ENCODE measurements around the gene ENPP6.

ENPP6 gene

GRCh38 chr4:184261246-184261645, 43.6 kb upstream of the ENPP6 start:
- no peak overlapping the region for H3K4me3 ChIP-seq (ENCODE audit: low read length)
- no peak for DNase-seq (ENCODE audit: low read depth)
- no peak for TF ChIP-seq CTCF (conservative IDR thresholded peaks at IDR 0.05; ENCODE audit: low read depth, low read length)

GRCh38 chr4:184259866-184260265, 42.2 kb upstream of the ENPP6 start:
- no peak for TF ChIP-seq CTCF (conservative IDR thresholded peaks at IDR 0.05; ENCODE audit: low read depth, low read length)
- no peak for DNase-seq (ENCODE audit: low read depth)
- no peak overlapping the region for H3K4me3 ChIP-seq (ENCODE audit: low read length)

GRCh38 chr4:184259081-184259480, 41.4 kb upstream of the ENPP6 start:
- DNase-seq (ENCODE audit: low read depth): no peak
- TF ChIP-seq CTCF (conservative IDR thresholded peaks at IDR 0.05; ENCODE audit: low read depth, low read length): no peak
- H3K4me3 ChIP-seq (ENCODE audit: low read length): no peak overlapping the region

GRCh38 chr4:184255871-184256642, 38.4 kb upstream of the ENPP6 start:
- TF ChIP-seq CTCF (conservative IDR thresholded peaks at IDR 0.05; ENCODE audit: low read depth, low read length): no peak
- no peak for DNase-seq (ENCODE audit: low read depth)
- no peak overlapping the region for H3K4me3 ChIP-seq (ENCODE audit: low read length)

GRCh38 chr4:184255361-184255760, 37.7 kb upstream of the ENPP6 start:
- no peak overlapping the region for H3K4me3 ChIP-seq (ENCODE audit: low read length)
- no peak for DNase-seq (ENCODE audit: low read depth)
- TF ChIP-seq CTCF (conservative IDR thresholded peaks at IDR 0.05; ENCODE audit: low read depth, low read length): no peak

GRCh38 chr4:184253072-184253420, 35.4 kb upstream of the ENPP6 start:
- DNase-seq (ENCODE audit: low read depth): no peak

More at GRCh38 chr4:184253072-184253420, 35.4 kb upstream of the ENPP6 start:
- no peak for TF ChIP-seq CTCF (conservative IDR thresholded peaks at IDR 0.05; ENCODE audit: low read depth, low read length)
- no peak overlapping the region for H3K4me3 ChIP-seq (ENCODE audit: low read length)

Measured in retinal pigment epithelial cell (primary cell).